HG03432 (cell line): ENCODE results near the gene APBA1.
"Not testable (repeated sequence)": the region's sequence is repeated elsewhere in the genome, so short reads cannot be mapped to it uniquely, and the experiment has no call there.

Experiments
- ATAC-seq: cut with Tn5 transposase; IDR thresholded peaks from one replicate; pipeline ENCODE4 v1.9.1; 2021; ENCODE audit warnings: mild to moderate bottlenecking, moderate library complexity; ENCODE audit not compliant: unreplicated experiment

APBA1 gene

GRCh38 chr9:69420611-69421270 is 251.4 kb downstream of the APBA1 start:
- ATAC-seq, result no peak

GRCh38 chr9:69412741-69413150 is 259.4 kb downstream of the APBA1 start:
- no peak for ATAC-seq

- ATAC-seq, result no peak
Observed at GRCh38 chr9:69411931-69412740, 260.0 kb downstream of the APBA1 start.

- no peak for ATAC-seq
Observed at GRCh38 chr9:69411246-69411645, 260.9 kb downstream of the APBA1 start.

- ATAC-seq, result not testable (repeated sequence)
Observed at GRCh38 chr9:69409936-69410335, 262.2 kb downstream of the APBA1 start.

GRCh38 chr9:69400470-69400869 is 271.7 kb downstream of the APBA1 start:
- no peak for ATAC-seq

- no peak for ATAC-seq
Observed at GRCh38 chr9:69397384-69398214, 274.6 kb downstream of the APBA1 start.

- ATAC-seq, result no peak
Observed at GRCh38 chr9:69396759-69397158, 275.4 kb downstream of the APBA1 start.

- no peak for ATAC-seq
Observed at GRCh38 chr9:69395718-69396117, 276.5 kb downstream of the APBA1 start.

GRCh38 chr9:69393425-69393824 is 278.7 kb downstream of the APBA1 start:
- ATAC-seq, result no peak

- no peak for ATAC-seq
Observed at GRCh38 chr9:69392826-69393225, 279.3 kb downstream of the APBA1 start.

- no peak for ATAC-seq
Observed at GRCh38 chr9:69391946-69392345, 280.2 kb downstream of the APBA1 start.

GRCh38 chr9:69391487-69391886 is 280.7 kb downstream of the APBA1 start:
- ATAC-seq, result no peak

GRCh38 chr9:69389437-69389995 is 282.7 kb downstream of the APBA1 start:
- no peak for ATAC-seq

- no peak for ATAC-seq
Observed at GRCh38 chr9:69388596-69388995, 283.6 kb downstream of the APBA1 start.

- no peak for ATAC-seq
Observed at GRCh38 chr9:69386651-69387050, 285.5 kb downstream of the APBA1 start.

- ATAC-seq, result no peak
Observed at GRCh38 chr9:69385581-69386033, 286.6 kb downstream of the APBA1 start.

GRCh38 chr9:69382135-69382534 is 290.0 kb downstream of the APBA1 start:
- ATAC-seq, result no peak

GRCh38 chr9:69380811-69381210 is 291.4 kb downstream of the APBA1 start:
- ATAC-seq, result no peak

GRCh38 chr9:69380301-69380700 is 291.9 kb downstream of the APBA1 start:
- no peak for ATAC-seq
